Aorta (tissue), 5 donors: ENCODE measurements around the gene QARS1. TPM values are rescaled to one million over a fixed set of nuclear protein-coding genes. Genes with fewer than 3 reads are reported as not detected.

ENCODE experiments used
- ATAC-seq: fragments of 200-7000 bp; cut with Tn5 transposase; one replicate; pipeline ENCODE4 v1.9.1; 2022; ENCODE audit warnings: moderate library complexity; ENCODE audit not compliant: low FRiP score
- DNase-seq, 2 donors: peaks; one replicate each; pipeline ENCODE4 v3.0.0-alpha.2; 2020
- H3K27ac ChIP-seq, 2 donors: one replicate each; pipeline ENCODE4 v1.5.1; 2013; ENCODE audit warnings: low read length in 2 of 2, mild to moderate bottlenecking in 2 of 2, moderate library complexity in 2 of 2, control low read depth in 1 of 2, inconsistent platforms in 1 of 2, low read depth in 1 of 2
- H3K27me3 ChIP-seq, 2 donors: one replicate each; pipeline ENCODE4 v1.6.1; 2013; ENCODE audit warnings: control low read depth in 1 of 2, low read length in 1 of 2, mild to moderate bottlenecking in 1 of 2, moderate library complexity in 1 of 2; ENCODE audit not compliant: insufficient read depth in 2 of 2, control insufficient read depth in 1 of 2
- H3K36me3 ChIP-seq, 2 donors: one replicate each; pipeline ENCODE4 v1.6.1; 2013; ENCODE audit warnings: control low read depth in 1 of 2, low read length in 1 of 2, mild to moderate bottlenecking in 1 of 2; ENCODE audit not compliant: insufficient read depth in 2 of 2, control insufficient read depth in 1 of 2
- H3K4me1 ChIP-seq, 2 donors: one replicate each; pipeline ENCODE4 v1.6.1; 2013; ENCODE audit warnings: low read length in 2 of 2, control low read depth in 1 of 2, mild to moderate bottlenecking in 1 of 2, moderate library complexity in 1 of 2; ENCODE audit not compliant: insufficient read depth in 2 of 2, control insufficient read depth in 1 of 2
- H3K4me3 ChIP-seq, 2 donors: one replicate each; pipeline ENCODE4 v1.5.1; 2013; ENCODE audit warnings: low read length in 2 of 2, control low read depth in 1 of 2, mild to moderate bottlenecking in 1 of 2
- H3K9me3 ChIP-seq: one replicate; pipeline ENCODE4 v1.6.1; 2013; ENCODE audit warnings: mild to moderate bottlenecking, low read length; ENCODE audit not compliant: control insufficient read depth
- WGBS, 2 donors: extraction: QIAGEN DNeasy Blood & Tissue Kit; methylation state at CpG; one replicate each; pipeline ENCODE4 v1.1.7; 2013; 5-methylcytosine and 5-hydroxymethylcytosine counted together
- intact Hi-C, 2 donors: fragments of 100-400 bp; cut with DNase I; formaldehyde crosslinking; loops; one replicate each; pipeline versions ENCODE4 v1.14.2 to v1.15.0; 2022
- polyA plus RNA-seq, 2 donors: library from polyadenylated mRNA; stranded (reverse); fragments of 200-250 nt; gene quantifications; one replicate each; pipeline ENCODE4 v1.2.3, GENCODE V29; 2013
- total RNA-seq, 2 donors: library from RNA; stranded (reverse); fragmentation: NEBNext Ultra II Directional; extraction: Animal tissue kit (Norgen Biotek cat#: 25700); gene quantifications; one replicate each; pipeline ENCODE4 v1.2.1, GENCODE V29; 2021
- donor health status: healthy with polysubstance abuse.
- donor health status: Bipolar disorder and iron deficiency.
- donor health status: DM: no; HTN: no; CAD: no.
- donor health status: DM: no; HTN: no; CAD: no.
- donor health status: DM: yes; HTN: yes; CAD: no.

QARS1 gene
- total and polyA plus RNA-seq, 4 donors = 127 to 267 (median 153) TPM

DNA sequence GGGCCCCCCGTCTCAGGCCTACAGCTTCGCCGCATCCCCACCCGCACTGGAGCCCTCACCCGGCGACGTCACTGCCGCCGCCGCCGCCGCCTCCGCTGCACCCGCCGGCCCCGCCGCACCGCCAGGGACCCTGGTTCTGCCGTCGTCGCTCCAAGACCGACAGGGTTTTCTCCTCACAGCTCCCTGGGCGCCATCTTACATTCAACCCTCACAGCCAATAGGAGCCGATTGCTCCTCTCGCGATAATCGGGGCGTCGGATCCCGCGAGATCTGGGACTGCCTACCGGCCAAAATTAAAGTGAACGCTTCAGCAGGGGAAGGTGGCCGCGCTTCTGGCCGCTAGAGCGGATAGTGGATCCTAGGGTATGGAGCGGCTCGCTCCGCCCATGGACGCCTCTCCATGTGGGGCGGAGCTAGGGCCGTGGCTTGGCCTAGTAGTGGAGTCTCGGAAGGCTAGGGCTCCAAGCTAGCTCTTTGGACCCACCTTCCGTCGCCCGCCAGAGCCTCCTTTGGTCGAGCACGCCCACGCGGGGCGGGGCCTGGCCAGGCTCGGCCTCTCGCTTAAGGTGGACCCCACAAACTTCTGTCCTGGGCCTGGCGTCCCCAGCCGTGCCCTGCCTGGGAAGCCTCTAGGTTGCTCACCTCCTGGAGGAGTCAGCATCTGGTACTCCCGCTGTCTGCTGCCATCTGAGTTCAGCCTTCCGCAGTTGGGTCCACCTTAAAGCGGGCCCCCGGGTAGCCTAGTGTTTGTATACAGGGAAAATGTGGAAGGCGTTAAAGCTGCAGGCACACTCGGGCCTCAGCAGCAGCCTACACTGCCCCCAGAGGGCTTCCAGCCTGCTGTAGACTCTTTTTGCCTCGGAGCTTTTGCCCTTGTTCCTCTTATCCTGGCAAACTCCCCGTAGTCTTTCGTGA is 10.4 kb downstream of the QARS1 start, which contains the start of gene QRICH1:
Gene QRICH1, minus strand, starts transcription at position 219 of the 915 bp plus-strand sequence. CDS start 17,054 bp downstream, outside the sequence.
- DNase-seq (peak; percentile 99), ATAC-seq (peak; percentile 97)
- 0% methylated on average over 48 to 65 of the region's 65 CpGs for WGBS, 2 donors
- H3K27ac ChIP-seq = peak within 1 kb of the TSS; percentile 62 to 77
- intact Hi-C loops = loop anchor here in 1 of 2 donors (2.0 to 5.0 kb wide), 3 partner anchors 67 to 318 kb away; partner anchors contain the start of genes IMPDH2, RHOA and TCTA
- no peaks in the 10 kb centered on the region for H3K27me3 ChIP-seq
- no peaks in the 10 kb centered on the region for H3K4me1 ChIP-seq
- H3K9me3 ChIP-seq = no peaks in the 10 kb centered on the region
- peak within 1 kb of the TSS; percentile 71 to 88 for H3K4me3 ChIP-seq
- H3K36me3 ChIP-seq = peaks cover 4 to 7% of the 10 kb centered on the region in 2 donors

- intact Hi-C loops = loop anchor here in 1 of 2 donors (5.0 kb wide), 2 partner anchors 66 to 319 kb away; partner anchors contain the start of genes IMPDH2, RHOA and TCTA
- ATAC-seq = peak; percentile 73
- H3K4me1 ChIP-seq = no peaks in the 10 kb centered on the region
Measured at GRCh38 chr3:49092938-49093852, 11.4 kb downstream of the QARS1 start.

GRCh38 chr3:49081429-49081828 is 23.1 kb downstream of the QARS1 start:
- ATAC-seq (no peak), DNase-seq (no peak)
- Histone ChIP-seq H3K27me3 (no peaks in the 10 kb centered on the region), H3K27ac (no peak overlapping the region), H3K4me1 (no peaks in the 10 kb centered on the region), H3K9me3 (no peaks in the 10 kb centered on the region), H3K36me3 (peaks cover 0 to 3% of the 10 kb centered on the region in 2 donors), H3K4me3 (no peak overlapping the region)
- intact Hi-C loops = no loop called here
- 96 to 98% methylated on average over 8 of the region's 8 CpGs for WGBS, 2 donors

More at GRCh38 chr3:49092938-49093852, 11.4 kb downstream of the QARS1 start:
- H3K9me3 ChIP-seq = no peaks in the 10 kb centered on the region
- 0 to 1% methylated on average over 73 to 86 of the region's 86 CpGs for WGBS, 2 donors
- no peaks in the 10 kb centered on the region for H3K36me3 ChIP-seq
- H3K27ac ChIP-seq = peak overlapping the region; percentile 62 to 77
- H3K4me3 ChIP-seq = peak overlapping the region; percentile 71 to 88
- H3K27me3 ChIP-seq = no peaks in the 10 kb centered on the region
- DNase-seq = peak; percentile 84 to 92

GRCh38 chr3:49079270-49079669 is 25.3 kb downstream of the QARS1 start:
- H3K27me3 ChIP-seq = no peaks in the 10 kb centered on the region
- H3K4me1 ChIP-seq = no peaks in the 10 kb centered on the region
- ATAC-seq (no peak), DNase-seq (no peak)
- no peak overlapping the region for H3K4me3 ChIP-seq
- intact Hi-C loops = no loop called here
- H3K9me3 ChIP-seq = no peaks in the 10 kb centered on the region
- 95 to 98% methylated on average over 2 of the region's 2 CpGs for WGBS, 2 donors
- H3K36me3 ChIP-seq = peaks cover 0 to 6% of the 10 kb centered on the region in 2 donors
- H3K27ac ChIP-seq = no peak overlapping the region

DNA sequence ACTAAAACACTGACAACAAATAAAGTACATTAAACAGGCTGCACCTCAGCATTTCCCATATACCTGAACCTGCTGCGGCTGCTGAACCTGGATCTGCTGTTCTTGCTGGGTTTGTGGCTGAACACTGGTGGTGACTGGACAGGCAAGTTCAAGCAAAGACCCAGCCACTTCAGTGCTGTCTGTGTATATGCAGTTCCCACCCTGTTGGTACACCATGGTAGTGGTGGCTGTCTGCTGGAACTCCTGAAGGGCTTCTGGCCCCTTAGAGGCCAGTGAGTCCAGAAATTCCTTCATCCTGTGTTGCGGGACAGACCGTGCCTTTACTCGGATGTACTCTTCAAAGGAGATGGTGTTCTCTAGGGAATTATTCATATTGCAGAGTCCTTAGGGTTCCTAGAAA is 27.9 kb downstream of the QARS1 start:
- Histone ChIP-seq H3K27me3 (no peaks in the 10 kb centered on the region), H3K4me3 (no peak overlapping the region), H3K27ac (no peak overlapping the region), H3K36me3 (peaks cover 0 to 9% of the 10 kb centered on the region in 2 donors), H3K9me3 (no peaks in the 10 kb centered on the region), H3K4me1 (no peaks in the 10 kb centered on the region)
- DNase-seq (no peak), ATAC-seq (no peak)
- intact Hi-C loops = no loop called here
- 85 to 87% methylated on average over 4 of the region's 4 CpGs for WGBS, 2 donors

GRCh38 chr3:49076116-49076515 is 28.4 kb downstream of the QARS1 start:
- no peaks in the 10 kb centered on the region for H3K27me3 ChIP-seq
- H3K4me1 ChIP-seq = no peaks in the 10 kb centered on the region
- H3K27ac ChIP-seq = no peak overlapping the region
- DNase-seq (no peak), ATAC-seq (no peak)
- no peak overlapping the region for H3K4me3 ChIP-seq
- no peaks in the 10 kb centered on the region for H3K9me3 ChIP-seq
- peaks cover 0 to 13% of the 10 kb centered on the region in 2 donors for H3K36me3 ChIP-seq
- intact Hi-C loops = no loop called here
- 94 to 95% methylated on average over 13 of the region's 13 CpGs for WGBS, 2 donors

- intact Hi-C loops = no loop called here
- no peak for ATAC-seq
- H3K4me3 ChIP-seq = no peak overlapping the region
- peaks cover 2 to 12% of the 10 kb centered on the region in 2 donors for H3K36me3 ChIP-seq
- H3K27ac ChIP-seq = no peak overlapping the region
- DNase-seq = no peak
- H3K4me1 ChIP-seq = no peaks in the 10 kb centered on the region
- H3K9me3 ChIP-seq = no peaks in the 10 kb centered on the region
- WGBS, 2 donors = 90 to 91% methylated on average over 7 of the region's 7 CpGs
- no peaks in the 10 kb centered on the region for H3K27me3 ChIP-seq
Measured at GRCh38 chr3:49058011-49058410, 46.5 kb downstream of the QARS1 start.

DNA sequence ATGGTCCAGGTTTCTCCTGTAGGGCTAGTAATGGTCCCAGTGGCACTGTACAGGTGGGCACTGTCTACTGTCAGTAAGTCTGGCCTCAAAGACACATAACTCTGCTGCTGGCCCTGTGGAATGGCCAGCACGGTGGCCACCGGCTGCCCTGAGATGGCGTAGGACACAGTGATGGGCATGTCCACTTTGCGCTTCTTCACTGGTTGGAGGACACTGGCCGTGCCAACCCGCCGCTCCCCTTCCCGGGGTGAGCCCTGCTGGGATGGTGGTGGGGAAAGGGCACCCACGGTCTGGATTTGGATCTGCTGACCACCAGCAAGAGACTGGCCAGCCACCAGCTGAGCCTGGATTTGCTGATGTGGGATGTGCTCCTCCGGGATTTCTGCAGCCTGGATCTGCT is 47.3 kb downstream of the QARS1 start:
- no peak overlapping the region for H3K27ac ChIP-seq
- no peaks in the 10 kb centered on the region for H3K27me3 ChIP-seq
- intact Hi-C loops = no loop called here
- WGBS, 2 donors = 94% methylated on average over 10 of the region's 10 CpGs
- ATAC-seq (peak; percentile 29), DNase-seq (no peak)
- no peak overlapping the region for H3K4me3 ChIP-seq
- peaks cover 2 to 12% of the 10 kb centered on the region in 2 donors for H3K36me3 ChIP-seq
- H3K9me3 ChIP-seq = no peaks in the 10 kb centered on the region
- no peaks in the 10 kb centered on the region for H3K4me1 ChIP-seq
